Measurements from ENCODE around the gene YPEL5. TPM values are rescaled to one million over a fixed set of nuclear protein-coding genes. Genes with fewer than 3 reads are reported as not detected.

The YPEL5 gene
- polyA plus RNA-seq, 1 donor (not counting 4 experiments of a cell fraction or from before 2014, with no cell fraction given) = 126 TPM

- dilution Hi-C loops (cut with MboI; ENCODE audit: extremely low pct_ligation_motif_present, low sequenced_read_pairs) = no loop called here
- no peaks in the 10 kb centered on the region for H3K9me1 ChIP-seq (ENCODE audit: control insufficient read depth, extremely low read depth, insufficient read depth, low read length)
- H3K9me3 ChIP-seq (ENCODE audit: control insufficient read depth, low read depth, low read length) = no peaks in the 10 kb centered on the region
- no peaks in the 10 kb centered on the region for H3K27me3 ChIP-seq (ENCODE audit: control insufficient read depth, extremely low read depth, insufficient read depth, low read length)
- H3K79me2 ChIP-seq (ENCODE audit: control insufficient read depth, insufficient read depth, low read length) = no peaks in the 10 kb centered on the region
- TF ChIP-seq CTCF (optimal IDR thresholded peaks at IDR 0.05 in 1 of 3, IDR thresholded peaks at IDR 0.05 in 1 of 3, conservative IDR thresholded peaks at IDR 0.05 in 1 of 3; ENCODE audit: extremely low read depth in 1 of 3, insufficient read depth in 2 of 3, low read length in 3 of 3) = no peak
- no peak for TF ChIP-seq EZH2 (IDR thresholded peaks at IDR 0.05; ENCODE audit: low read length)
- no peak for FAIRE-seq
- no peaks in the 10 kb centered on the region for H3K36me3 ChIP-seq (ENCODE audit: control insufficient read depth in 2 of 2, extremely low read depth in 1 of 2, insufficient read depth in 2 of 2, low read length in 2 of 2)
- H3K27ac ChIP-seq (ENCODE audit: control insufficient read depth, insufficient read depth, low read length) = no peak overlapping the region
- no peak overlapping the region for H3K4me3 ChIP-seq (ENCODE audit: control insufficient read depth in 2 of 3, extremely low read depth in 1 of 3, insufficient read depth in 2 of 3, low read depth in 1 of 3, low read length in 3 of 3)
- H3K4me2 ChIP-seq (ENCODE audit: control insufficient read depth, extremely low read depth, insufficient read depth, low read depth, low read length) = no peak overlapping the region
- H3K9ac ChIP-seq (ENCODE audit: control insufficient read depth, extremely low read depth, insufficient read depth, low read length) = no peak overlapping the region
- no peak overlapping the region for H2AFZ ChIP-seq (ENCODE audit: control insufficient read depth, low read length)
- DNase-seq (ENCODE audit: low read depth, low spot score) = no peak
- H4K20me1 ChIP-seq (ENCODE audit: control insufficient read depth, extremely low read depth, insufficient read depth, low read length) = no peaks in the 10 kb centered on the region
- peaks cover 7% of the 10 kb centered on the region for H3K4me1 ChIP-seq (ENCODE audit: control insufficient read depth, extremely low read depth, insufficient read depth, low read length)
Observed at GRCh38 chr2:30115981-30116285, 30.9 kb upstream of the YPEL5 start.

- TF ChIP-seq CTCF (optimal IDR thresholded peaks at IDR 0.05 in 1 of 3, IDR thresholded peaks at IDR 0.05 in 1 of 3, conservative IDR thresholded peaks at IDR 0.05 in 1 of 3; ENCODE audit: extremely low read depth in 1 of 3, insufficient read depth in 2 of 3, low read length in 3 of 3) (no peak), EZH2 (IDR thresholded peaks at IDR 0.05; ENCODE audit: low read length) (no peak)
- Histone ChIP-seq H3K4me2 (ENCODE audit: control insufficient read depth, extremely low read depth, insufficient read depth, low read depth, low read length) (no peak overlapping the region), H3K9me1 (ENCODE audit: control insufficient read depth, extremely low read depth, insufficient read depth, low read length) (no peaks in the 10 kb centered on the region), H3K4me3 (ENCODE audit: control insufficient read depth in 2 of 3, extremely low read depth in 1 of 3, insufficient read depth in 2 of 3, low read depth in 1 of 3, low read length in 3 of 3) (no peak overlapping the region), H2AFZ (ENCODE audit: control insufficient read depth, low read length) (no peak overlapping the region), H3K36me3 (ENCODE audit: control insufficient read depth in 2 of 2, extremely low read depth in 1 of 2, insufficient read depth in 2 of 2, low read length in 2 of 2) (no peaks in the 10 kb centered on the region), H3K79me2 (ENCODE audit: control insufficient read depth, insufficient read depth, low read length) (no peaks in the 10 kb centered on the region), H3K9ac (ENCODE audit: control insufficient read depth, extremely low read depth, insufficient read depth, low read length) (no peak overlapping the region), H4K20me1 (ENCODE audit: control insufficient read depth, extremely low read depth, insufficient read depth, low read length) (no peaks in the 10 kb centered on the region), H3K9me3 (ENCODE audit: control insufficient read depth, low read depth, low read length) (no peaks in the 10 kb centered on the region), H3K27ac (ENCODE audit: control insufficient read depth, insufficient read depth, low read length) (no peak overlapping the region), H3K4me1 (ENCODE audit: control insufficient read depth, extremely low read depth, insufficient read depth, low read length) (peaks cover 4% of the 10 kb centered on the region), H3K27me3 (ENCODE audit: control insufficient read depth, extremely low read depth, insufficient read depth, low read length) (peaks cover 5% of the 10 kb centered on the region)
- FAIRE-seq = no peak
- DNase-seq (ENCODE audit: low read depth, low spot score) = no peak
- dilution Hi-C loops (cut with MboI; ENCODE audit: extremely low pct_ligation_motif_present, low sequenced_read_pairs) = no loop called here
Observed at GRCh38 chr2:30122362-30122761, 24.4 kb upstream of the YPEL5 start.

Data from keratinocyte (primary cell).